ENCODE measurements around the gene ZNF587.

DNA sequence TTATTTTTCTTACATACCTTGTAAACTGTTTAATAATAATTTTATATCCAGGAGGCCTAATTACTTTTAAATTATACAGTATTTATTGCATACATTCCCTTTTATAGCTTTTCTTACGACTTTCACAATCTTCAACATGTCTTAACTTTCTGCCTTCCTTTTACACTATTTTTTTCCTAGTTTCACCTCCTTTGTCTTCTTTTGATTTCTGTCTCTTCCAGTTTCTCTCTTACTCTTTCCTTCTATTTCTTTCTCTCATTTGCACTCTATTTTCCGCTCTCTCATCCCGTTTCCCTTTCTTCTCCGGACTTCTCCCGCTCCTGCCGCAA is 46.4 kb upstream of the ZNF587 start:
- TF ChIP-seq, protein P1, sequence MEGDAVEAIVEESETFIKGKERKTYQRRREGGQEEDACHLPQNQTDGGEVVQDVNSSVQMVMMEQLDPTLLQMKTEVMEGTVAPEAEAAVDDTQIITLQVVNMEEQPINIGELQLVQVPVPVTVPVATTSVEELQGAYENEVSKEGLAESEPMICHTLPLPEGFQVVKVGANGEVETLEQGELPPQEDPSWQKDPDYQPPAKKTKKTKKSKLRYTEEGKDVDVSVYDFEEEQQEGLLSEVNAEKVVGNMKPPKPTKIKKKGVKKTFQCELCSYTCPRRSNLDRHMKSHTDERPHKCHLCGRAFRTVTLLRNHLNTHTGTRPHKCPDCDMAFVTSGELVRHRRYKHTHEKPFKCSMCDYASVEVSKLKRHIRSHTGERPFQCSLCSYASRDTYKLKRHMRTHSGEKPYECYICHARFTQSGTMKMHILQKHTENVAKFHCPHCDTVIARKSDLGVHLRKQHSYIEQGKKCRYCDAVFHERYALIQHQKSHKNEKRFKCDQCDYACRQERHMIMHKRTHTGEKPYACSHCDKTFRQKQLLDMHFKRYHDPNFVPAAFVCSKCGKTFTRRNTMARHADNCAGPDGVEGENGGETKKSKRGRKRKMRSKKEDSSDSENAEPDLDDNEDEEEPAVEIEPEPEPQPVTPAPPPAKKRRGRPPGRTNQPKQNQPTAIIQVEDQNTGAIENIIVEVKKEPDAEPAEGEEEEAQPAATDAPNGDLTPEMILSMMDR (IDR thresholded peaks at IDR 0.05 in 2 of 3, conservative IDR thresholded peaks at IDR 0.05 in 1 of 3; ENCODE audit: borderline replicate concordance in 1 of 3, insufficient read depth in 1 of 3, low read depth in 2 of 3, low read length in 2 of 3): no peak
- no peak for TF ChIP-seq POLR2A (IDR thresholded peaks at IDR 0.05; ENCODE audit: borderline replicate concordance, extremely low read depth, insufficient read depth, insufficient read length)
- TF ChIP-seq YY1 (IDR thresholded peaks at IDR 0.05; ENCODE audit: extremely low read depth, insufficient replicate concordance, low read depth, low read length): no peak
- TF ChIP-seq, protein P2, sequence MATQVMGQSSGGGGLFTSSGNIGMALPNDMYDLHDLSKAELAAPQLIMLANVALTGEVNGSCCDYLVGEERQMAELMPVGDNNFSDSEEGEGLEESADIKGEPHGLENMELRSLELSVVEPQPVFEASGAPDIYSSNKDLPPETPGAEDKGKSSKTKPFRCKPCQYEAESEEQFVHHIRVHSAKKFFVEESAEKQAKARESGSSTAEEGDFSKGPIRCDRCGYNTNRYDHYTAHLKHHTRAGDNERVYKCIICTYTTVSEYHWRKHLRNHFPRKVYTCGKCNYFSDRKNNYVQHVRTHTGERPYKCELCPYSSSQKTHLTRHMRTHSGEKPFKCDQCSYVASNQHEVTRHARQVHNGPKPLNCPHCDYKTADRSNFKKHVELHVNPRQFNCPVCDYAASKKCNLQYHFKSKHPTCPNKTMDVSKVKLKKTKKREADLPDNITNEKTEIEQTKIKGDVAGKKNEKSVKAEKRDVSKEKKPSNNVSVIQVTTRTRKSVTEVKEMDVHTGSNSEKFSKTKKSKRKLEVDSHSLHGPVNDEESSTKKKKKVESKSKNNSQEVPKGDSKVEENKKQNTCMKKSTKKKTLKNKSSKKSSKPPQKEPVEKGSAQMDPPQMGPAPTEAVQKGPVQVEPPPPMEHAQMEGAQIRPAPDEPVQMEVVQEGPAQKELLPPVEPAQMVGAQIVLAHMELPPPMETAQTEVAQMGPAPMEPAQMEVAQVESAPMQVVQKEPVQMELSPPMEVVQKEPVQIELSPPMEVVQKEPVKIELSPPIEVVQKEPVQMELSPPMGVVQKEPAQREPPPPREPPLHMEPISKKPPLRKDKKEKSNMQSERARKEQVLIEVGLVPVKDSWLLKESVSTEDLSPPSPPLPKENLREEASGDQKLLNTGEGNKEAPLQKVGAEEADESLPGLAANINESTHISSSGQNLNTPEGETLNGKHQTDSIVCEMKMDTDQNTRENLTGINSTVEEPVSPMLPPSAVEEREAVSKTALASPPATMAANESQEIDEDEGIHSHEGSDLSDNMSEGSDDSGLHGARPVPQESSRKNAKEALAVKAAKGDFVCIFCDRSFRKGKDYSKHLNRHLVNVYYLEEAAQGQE (IDR thresholded peaks at IDR 0.05; ENCODE audit: low read depth): no peak
- TF ChIP-seq JUND (IDR thresholded peaks at IDR 0.05): no peak
- TF ChIP-seq EZH2phosphoT487 (IDR thresholded peaks at IDR 0.05; ENCODE audit: borderline replicate concordance): no peak
- TF ChIP-seq EZH2 (IDR thresholded peaks at IDR 0.05): no peak
- TF ChIP-seq, protein P3, sequence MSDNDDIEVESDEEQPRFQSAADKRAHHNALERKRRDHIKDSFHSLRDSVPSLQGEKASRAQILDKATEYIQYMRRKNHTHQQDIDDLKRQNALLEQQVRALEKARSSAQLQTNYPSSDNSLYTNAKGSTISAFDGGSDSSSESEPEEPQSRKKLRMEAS (IDR thresholded peaks at IDR 0.05): no peak
- TF ChIP-seq, protein P4, sequence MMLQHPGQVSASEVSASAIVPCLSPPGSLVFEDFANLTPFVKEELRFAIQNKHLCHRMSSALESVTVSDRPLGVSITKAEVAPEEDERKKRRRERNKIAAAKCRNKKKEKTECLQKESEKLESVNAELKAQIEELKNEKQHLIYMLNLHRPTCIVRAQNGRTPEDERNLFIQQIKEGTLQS (IDR thresholded peaks at IDR 0.05): no peak
- no peak for TF ChIP-seq SRF (IDR thresholded peaks at IDR 0.05; ENCODE audit: low read depth)
- TF ChIP-seq RAD21 (IDR thresholded peaks at IDR 0.05; ENCODE audit: low read depth): no peak
- TF ChIP-seq CEBPB (IDR thresholded peaks at IDR 0.05; ENCODE audit: low read depth): no peak
- no peak for TF ChIP-seq EGR1 (IDR thresholded peaks at IDR 0.05; ENCODE audit: low read depth)
- TF ChIP-seq TCF7L2 (IDR thresholded peaks at IDR 0.05; ENCODE audit: borderline replicate concordance, extremely low read depth, insufficient read depth, insufficient read length): no peak

Data from HCT116 (cell line).